SK-N-MC (cell line): ENCODE results near the gene ZBTB20.

Experiments used
- DNase-seq: peaks from one replicate; pipeline ENCODE4 v3.0.0-alpha.2; 2011; ENCODE audit warnings: low read depth, low spot score
- H3K27ac ChIP-seq: fragments of 200-600 bp; sonication (generic); 2 replicates; pipeline ENCODE4 v1.5.1; 2016; ENCODE audit warnings: mixed run types
- H3K36me3 ChIP-seq: fragments of 200-600 bp; sonication (generic); 2 replicates; pipeline ENCODE4 v1.6.1; 2017; ENCODE audit warnings: antibody characterized with exemption, low read length, mixed read lengths; ENCODE audit not compliant: insufficient read depth
- H3K4me3 ChIP-seq: fragments of 200-600 bp; sonication (generic); 2 replicates; pipeline ENCODE4 v1.5.1; 2016
- H3K9ac ChIP-seq: fragments of 200-600 bp; sonication (generic); 2 replicates; pipeline ENCODE4 v1.8.0; 2017; ENCODE audit warnings: mixed run types, mixed read lengths; ENCODE audit not compliant: insufficient read length
- H3K9me3 ChIP-seq: fragments of 200-600 bp; sonication (generic); 2 replicates; pipeline ENCODE4 v1.6.1; 2017; ENCODE audit warnings: low read depth, mild to moderate bottlenecking, antibody characterized with exemption, low read length, moderate library complexity, mixed read lengths
- EZH2 ChIP-seq: fragments of 200-600 bp; sonication (generic); IDR thresholded peaks from one replicate; pipeline ENCODE4 v1.6.1; 2017; ENCODE audit warnings: antibody characterized with exemption
- FOXP2 ChIP-seq: optimal IDR thresholded peaks from 2 replicates; pipeline ENCODE3; 2011; ENCODE audit warnings: mild to moderate bottlenecking, moderate library complexity; ENCODE audit not compliant: insufficient read depth; ENCODE audit errors: extremely low read length, control extremely low read depth
- POLR2AphosphoS5 ChIP-seq: IDR thresholded peaks from 2 replicates; pipeline ENCODE4 v1.6.1; 2012; ENCODE audit warnings: mild to moderate bottlenecking, low read depth, low read length, borderline replicate concordance

Gene ZBTB20

DNA sequence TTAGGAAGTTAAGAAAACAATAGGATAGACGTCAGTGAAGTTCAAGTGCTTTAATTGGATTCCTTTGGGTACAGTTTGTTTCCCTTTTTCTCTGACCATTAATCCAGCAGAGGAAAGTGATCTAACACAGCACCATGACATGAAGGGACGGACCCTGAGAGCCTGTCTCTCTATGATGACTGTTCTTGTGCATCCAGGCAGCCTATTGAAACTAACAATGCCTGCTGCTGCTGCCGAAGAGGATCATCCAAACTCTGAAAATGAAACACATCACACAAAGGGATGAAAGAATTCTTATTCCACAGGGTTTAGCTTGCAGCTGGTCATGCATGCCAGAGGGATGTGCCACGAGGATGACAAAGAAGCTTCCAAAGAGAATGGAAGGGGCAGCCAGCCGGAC is 75.5 kb downstream of the ZBTB20 start:
- H3K36me3 ChIP-seq: no peaks in the 10 kb centered on the region
- no peaks in the 10 kb centered on the region for H3K9me3 ChIP-seq
- no peak for DNase-seq
- H3K4me3 ChIP-seq: no peak overlapping the region
- no peak for TF ChIP-seq POLR2AphosphoS5
- TF ChIP-seq FOXP2: no peak
- TF ChIP-seq EZH2: no peak
- H3K27ac ChIP-seq: no peak overlapping the region
- H3K9ac ChIP-seq: no peak overlapping the region

DNA sequence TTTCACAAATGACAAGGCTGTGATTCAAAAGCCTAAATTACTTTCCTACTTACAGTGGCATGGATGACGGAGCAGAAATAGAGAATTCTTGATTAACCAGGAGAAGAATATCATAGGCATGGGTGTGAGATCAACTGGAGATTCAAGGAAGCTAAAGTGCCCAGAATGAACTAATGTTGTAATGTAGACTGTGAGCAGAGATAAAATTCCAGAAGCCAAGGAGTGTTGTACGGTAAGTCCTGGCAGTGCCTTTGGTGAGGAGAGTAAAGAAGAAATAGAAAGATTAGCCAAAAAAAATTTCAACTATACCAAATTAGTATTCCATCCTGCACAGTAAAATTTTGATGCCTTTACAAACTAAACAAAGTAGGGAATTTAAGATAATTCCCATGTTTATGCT is 75.9 kb downstream of the ZBTB20 start:
- TF ChIP-seq POLR2AphosphoS5 (no peak), FOXP2 (no peak), EZH2 (no peak)
- Histone ChIP-seq H3K9me3 (no peaks in the 10 kb centered on the region), H3K9ac (no peak overlapping the region), H3K4me3 (no peak overlapping the region), H3K36me3 (no peaks in the 10 kb centered on the region), H3K27ac (no peak overlapping the region)
- DNase-seq: no peak

DNA sequence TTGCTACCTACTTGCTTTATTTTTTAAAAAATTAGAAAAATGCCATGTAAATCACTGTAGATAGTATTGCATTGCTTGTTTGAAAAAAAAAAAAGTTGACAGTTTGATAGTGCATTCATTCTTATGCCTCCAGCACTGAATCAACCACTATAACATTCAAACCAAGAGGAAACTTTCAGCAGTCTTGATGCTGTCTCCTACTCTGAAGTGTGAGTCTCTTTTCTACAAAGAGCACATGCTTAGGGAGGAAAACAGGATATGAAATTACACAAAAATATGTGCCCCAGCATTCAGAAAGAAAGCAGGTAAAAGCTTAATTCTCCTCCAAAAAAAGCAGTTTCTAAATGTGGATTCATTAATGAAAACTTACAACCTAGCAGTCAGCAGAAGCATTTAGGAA is 78.3 kb downstream of the ZBTB20 start:
- Histone ChIP-seq H3K36me3 (no peaks in the 10 kb centered on the region), H3K27ac (no peak overlapping the region), H3K9ac (no peak overlapping the region), H3K9me3 (no peaks in the 10 kb centered on the region), H3K4me3 (no peak overlapping the region)
- no peak for DNase-seq
- TF ChIP-seq FOXP2 (no peak), POLR2AphosphoS5 (no peak), EZH2 (no peak)

DNA sequence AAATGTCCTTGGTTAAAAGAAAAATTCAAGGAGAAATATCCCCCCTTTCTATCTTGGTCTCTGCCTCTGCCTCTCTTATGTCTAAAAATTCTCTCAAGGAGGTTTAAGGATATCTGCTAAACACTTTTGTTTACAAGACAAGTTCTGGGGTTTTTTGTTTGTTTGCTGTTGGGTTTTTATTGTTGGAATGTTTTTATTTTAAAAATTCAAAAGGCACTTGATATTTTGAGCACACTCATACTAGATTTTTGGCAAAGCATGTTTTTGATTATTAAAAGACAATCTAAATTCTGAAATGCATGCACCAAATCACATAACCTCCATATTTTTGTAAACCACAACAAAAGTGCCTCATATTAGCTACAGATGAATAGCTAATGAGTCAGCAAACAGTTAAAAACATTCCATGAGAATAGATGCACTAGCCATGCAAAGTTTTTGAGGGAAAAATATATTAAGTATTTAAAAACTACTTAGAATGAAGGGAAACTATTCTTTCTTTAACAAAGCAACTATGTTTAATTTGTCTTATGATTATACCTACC is 84.6 kb downstream of the ZBTB20 start:
- DNase-seq: no peak
- Histone ChIP-seq H3K36me3 (no peaks in the 10 kb centered on the region), H3K9me3 (no peaks in the 10 kb centered on the region), H3K4me3 (no peak overlapping the region), H3K27ac (no peak overlapping the region), H3K9ac (no peak overlapping the region)
- TF ChIP-seq EZH2 (no peak), FOXP2 (no peak), POLR2AphosphoS5 (no peak)

DNA sequence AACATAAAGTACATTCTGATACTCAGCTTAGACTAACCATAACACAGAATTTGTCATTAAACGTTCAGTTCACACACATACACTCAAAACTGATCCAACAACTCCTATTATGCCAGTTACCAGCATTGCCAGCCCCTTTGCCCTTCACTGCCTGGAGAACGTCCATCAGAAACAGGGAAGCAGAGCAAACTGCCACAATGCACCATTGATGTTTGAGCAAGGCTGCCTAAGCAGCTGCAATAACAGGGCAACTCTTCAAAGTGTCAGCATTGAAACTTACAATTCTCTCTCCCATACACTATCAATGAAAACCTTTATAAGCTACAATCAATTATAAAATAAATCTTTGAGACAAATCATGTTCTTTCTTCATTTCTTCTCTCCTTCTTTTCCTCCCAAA is 85.1 kb downstream of the ZBTB20 start:
- TF ChIP-seq EZH2: no peak
- TF ChIP-seq FOXP2: no peak
- TF ChIP-seq POLR2AphosphoS5: no peak
- Histone ChIP-seq H3K36me3 (no peaks in the 10 kb centered on the region), H3K27ac (no peak overlapping the region), H3K9me3 (no peaks in the 10 kb centered on the region), H3K4me3 (no peak overlapping the region), H3K9ac (no peak overlapping the region)
- no peak for DNase-seq

DNA sequence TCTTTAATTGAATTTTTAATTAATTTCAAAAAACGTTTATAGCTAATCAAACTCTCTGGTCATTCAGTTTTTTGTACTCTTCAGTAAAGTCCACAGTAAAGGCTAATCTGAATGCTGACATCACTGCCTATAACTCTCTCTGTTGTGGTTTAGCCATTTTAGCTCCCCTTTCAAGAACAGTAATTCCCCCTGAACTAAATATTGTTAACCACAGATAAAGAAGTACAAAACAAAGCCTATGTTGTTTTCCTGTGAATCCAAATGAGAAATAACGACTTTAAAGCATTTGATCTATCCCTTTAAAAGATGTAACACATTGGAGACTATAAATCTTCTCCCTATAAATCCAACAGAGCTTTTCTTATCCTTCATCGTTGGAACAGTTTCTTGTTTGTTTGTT is 94.2 kb downstream of the ZBTB20 start:
- DNase-seq: no peak
- Histone ChIP-seq H3K27ac (no peak overlapping the region), H3K9ac (no peak overlapping the region), H3K36me3 (no peaks in the 10 kb centered on the region), H3K4me3 (no peak overlapping the region), H3K9me3 (no peaks in the 10 kb centered on the region)
- TF ChIP-seq FOXP2 (no peak), POLR2AphosphoS5 (no peak), EZH2 (no peak)

DNA sequence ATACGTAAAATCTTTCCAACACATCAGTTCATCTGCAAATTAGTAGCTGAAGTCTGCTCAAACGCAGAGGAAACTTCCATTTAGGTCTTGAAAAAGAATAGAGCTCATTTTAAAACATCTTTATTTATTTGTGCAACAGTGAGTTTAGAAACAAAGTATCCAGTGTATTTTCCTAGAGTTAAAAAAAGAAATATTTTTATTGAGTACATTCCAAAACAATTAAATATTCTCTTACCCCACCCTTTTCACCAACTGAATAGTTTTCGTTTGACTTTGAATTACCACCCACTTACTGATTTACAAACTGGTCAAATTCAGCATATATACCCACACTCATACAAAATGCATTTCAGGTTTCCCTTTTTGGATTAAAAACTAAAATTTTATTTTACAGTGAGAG is 104.7 kb downstream of the ZBTB20 start:
- Histone ChIP-seq H3K36me3 (no peaks in the 10 kb centered on the region), H3K4me3 (no peak overlapping the region), H3K9ac (no peak overlapping the region), H3K9me3 (no peaks in the 10 kb centered on the region), H3K27ac (no peak overlapping the region)
- no peak for TF ChIP-seq POLR2AphosphoS5
- no peak for TF ChIP-seq FOXP2
- TF ChIP-seq EZH2: no peak
- DNase-seq: no peak

DNA sequence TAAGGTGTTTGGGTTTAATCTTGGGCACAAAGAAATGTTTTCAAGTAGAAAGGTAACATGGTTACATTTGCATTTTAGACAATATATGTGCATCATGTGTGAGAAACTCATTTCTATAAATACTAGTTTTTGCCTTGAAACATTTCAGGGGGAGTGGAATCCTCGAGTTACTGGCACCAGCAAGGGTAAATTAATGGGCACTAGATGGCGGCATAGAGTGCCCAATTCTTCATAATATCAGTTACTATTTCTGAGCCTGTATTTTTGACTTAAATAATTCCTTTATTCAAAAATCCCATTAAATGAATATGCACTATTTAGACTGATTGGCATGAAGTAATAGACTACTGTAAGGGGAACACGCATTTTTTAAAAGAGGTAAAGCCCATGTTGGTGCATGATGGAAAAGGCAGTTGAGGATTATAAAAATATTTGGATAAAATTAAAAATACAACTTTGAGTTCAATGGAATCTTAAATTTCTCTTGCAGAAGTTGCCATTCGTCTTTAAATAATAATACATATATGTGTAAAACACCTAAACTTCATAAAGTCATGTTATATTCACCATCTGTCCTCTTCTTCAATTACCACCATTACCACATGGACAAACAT is 106.3 kb downstream of the ZBTB20 start:
- Histone ChIP-seq H3K4me3 (no peak overlapping the region), H3K36me3 (no peaks in the 10 kb centered on the region), H3K9ac (no peak overlapping the region), H3K27ac (no peak overlapping the region), H3K9me3 (no peaks in the 10 kb centered on the region)
- no peak for TF ChIP-seq FOXP2
- no peak for TF ChIP-seq EZH2
- no peak for TF ChIP-seq POLR2AphosphoS5
- DNase-seq: no peak

DNA sequence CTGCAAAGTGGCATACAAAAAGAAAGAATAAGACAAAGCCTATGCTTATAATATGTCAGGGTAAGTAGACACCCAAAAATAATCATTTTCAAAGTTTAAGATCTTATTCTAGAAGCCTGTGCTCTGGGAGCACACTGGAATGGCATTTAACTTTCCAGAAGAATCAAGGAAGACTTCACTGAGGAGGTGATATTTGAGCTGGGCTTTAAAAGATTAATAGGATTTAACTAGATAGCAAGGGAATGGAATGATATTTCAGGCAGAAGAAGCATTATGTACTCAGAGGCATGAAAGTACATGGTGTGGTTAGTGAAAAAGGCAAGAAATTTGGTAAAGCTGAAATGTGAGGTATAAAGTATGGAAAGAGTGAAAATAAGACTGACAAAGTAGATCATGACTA is 106.8 kb downstream of the ZBTB20 start:
- Histone ChIP-seq H3K4me3 (no peak overlapping the region), H3K9me3 (no peaks in the 10 kb centered on the region), H3K36me3 (no peaks in the 10 kb centered on the region), H3K9ac (no peak overlapping the region), H3K27ac (no peak overlapping the region)
- TF ChIP-seq FOXP2 (no peak), POLR2AphosphoS5 (no peak), EZH2 (no peak)
- DNase-seq: no peak
